LNCaP clone FGC (cell line): ENCODE measurements around the gene DRD4.

Experiments used
- DNase-seq: peaks from one replicate; pipeline ENCODE4 v3.0.0-alpha.2; 2011; ENCODE audit warnings: low read depth
- H3K4me3 ChIP-seq: 2 replicates; pipeline ENCODE4 v1.5.1; 2011; ENCODE audit warnings: mild to moderate bottlenecking, low read depth, low read length, control low read depth
- CTCF ChIP-seq: IDR thresholded peaks from 2 replicates; pipeline ENCODE4 v1.5.1; 2012; ENCODE audit warnings: mild to moderate bottlenecking; ENCODE audit not compliant: control insufficient read depth, insufficient read depth; ENCODE audit errors: extremely low read depth

The DRD4 gene

GRCh38 chr11:665062-665703 lies 28.1 kb downstream of the DRD4 start:
- 0 out of 2 replicates have a peak overlapping the region, but pooled peaks have one; percentile 9 for H3K4me3 ChIP-seq
- TF ChIP-seq CTCF: no peak
- DNase-seq: peak; percentile 90

- peak overlapping the region; percentile 19; the same call in 1 of the 2 replicates for H3K4me3 ChIP-seq
- DNase-seq: no peak
- no peak for TF ChIP-seq CTCF
These were observed 28.7 kb downstream of the DRD4 start for GRCh38 chr11:665704-666281.

- no peak overlapping the region for H3K4me3 ChIP-seq
- DNase-seq: no peak
- no peak for TF ChIP-seq CTCF
These were observed 36.8 kb downstream of the DRD4 start for GRCh38 chr11:673866-674265.

GRCh38 chr11:674406-674805 lies 37.3 kb downstream of the DRD4 start:
- DNase-seq: no peak
- no peak for TF ChIP-seq CTCF
- H3K4me3 ChIP-seq: no peak overlapping the region

- no peak overlapping the region for H3K4me3 ChIP-seq
- DNase-seq: no peak
- no peak for TF ChIP-seq CTCF
These were observed 41.2 kb downstream of the DRD4 start for GRCh38 chr11:678297-678696.

GRCh38 chr11:679271-680207 lies 42.5 kb downstream of the DRD4 start:
- no peak for TF ChIP-seq CTCF
- DNase-seq: no peak

More at GRCh38 chr11:679271-680207, 42.5 kb downstream of the DRD4 start:
- no peak overlapping the region for H3K4me3 ChIP-seq
